ENCODE results near the gene GCNT1.
A peak's percentile ranks its signal among the peaks of the same experiment; 100 is the strongest.
"Not testable (repeated sequence)": the region's sequence is repeated elsewhere in the genome, so short reads cannot be mapped to it uniquely, and the experiment has no call there.

The GCNT1 gene

GRCh38 chr9:76458903-76459693, at the start of gene GCNT1:
TSS of gene GCNT1 (plus strand) at chr9:76459182. CDS start at chr9:76502382, 43,200 bp downstream.
- DNase-seq, result peak in 8 of 14 donors; percentile 4 to 84 (median 28)

GRCh38 chr9:76412638-76413037, 46.3 kb upstream of the GCNT1 start:
- no peak for DNase-seq

- no peak for DNase-seq
Observed at GRCh38 chr9:76413658-76414057, 45.3 kb upstream of the GCNT1 start.

GRCh38 chr9:76414661-76415060, 44.3 kb upstream of the GCNT1 start:
- DNase-seq, result no peak

GRCh38 chr9:76415154-76415553, 43.8 kb upstream of the GCNT1 start:
- DNase-seq, result no peak

GRCh38 chr9:76415731-76416130, 43.3 kb upstream of the GCNT1 start:
- DNase-seq, result no peak

- no peak for DNase-seq
Observed at GRCh38 chr9:76417394-76417793, 41.6 kb upstream of the GCNT1 start.

- peak in 1 of 14 donors; percentile 0 for DNase-seq
Observed at GRCh38 chr9:76419782-76420380, 39.1 kb upstream of the GCNT1 start.

GRCh38 chr9:76423216-76424177, 35.5 kb upstream of the GCNT1 start:
- DNase-seq, result no peak

- DNase-seq, result no peak
Observed at GRCh38 chr9:76424491-76424890, 34.5 kb upstream of the GCNT1 start.

- DNase-seq, result no peak
Observed at GRCh38 chr9:76425677-76426453, 33.1 kb upstream of the GCNT1 start.

- DNase-seq, result no peak
Observed at GRCh38 chr9:76426807-76427419, 32.1 kb upstream of the GCNT1 start.

GRCh38 chr9:76431601-76432000, 27.4 kb upstream of the GCNT1 start:
- DNase-seq, result no peak

GRCh38 chr9:76433406-76433805, 25.6 kb upstream of the GCNT1 start:
- DNase-seq, result no peak

- DNase-seq, result no peak
Observed at GRCh38 chr9:76433836-76434235, 25.1 kb upstream of the GCNT1 start.

GRCh38 chr9:76434897-76435296, 24.1 kb upstream of the GCNT1 start:
- not testable (repeated sequence) for DNase-seq

GRCh38 chr9:76437017-76437699, 21.8 kb upstream of the GCNT1 start:
- not testable (repeated sequence) for DNase-seq

GRCh38 chr9:76438841-76439588, 20.0 kb upstream of the GCNT1 start:
- no peak for DNase-seq

- DNase-seq, result no peak
Observed at GRCh38 chr9:76441551-76442322, 17.2 kb upstream of the GCNT1 start.

Measured in C1 segment of cervical spinal cord (tissue), 14 donors.